ENCODE results near the gene ARPC5L. TPM values are rescaled to one million over a fixed set of nuclear protein-coding genes. Genes with fewer than 3 reads are reported as not detected.

ARPC5L gene
- total RNA-seq, 1 experiment from 2014 or later = 50.0 TPM

DNA sequence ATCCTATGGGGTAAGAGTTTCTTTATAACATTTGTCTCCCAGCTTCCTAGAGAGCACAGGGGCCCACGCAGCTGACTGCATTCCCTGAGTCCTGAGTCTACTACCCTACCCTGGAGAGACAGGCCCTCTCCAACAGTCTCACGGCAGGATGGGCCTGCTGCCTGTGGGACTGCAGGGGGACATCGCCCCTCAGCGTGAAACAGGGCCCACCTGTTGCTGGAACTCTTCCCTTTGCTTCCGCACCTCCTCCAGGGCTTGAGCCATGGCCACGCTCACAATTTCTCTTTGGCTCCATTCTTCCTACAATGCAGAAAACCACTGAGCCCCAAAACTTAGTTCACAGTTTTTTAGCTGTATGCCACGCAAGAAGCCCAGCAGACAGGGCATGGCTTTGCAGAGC, 28.2 kb downstream of the ARPC5L start:
- no peak overlapping the region for H2AFZ ChIP-seq (ENCODE audit: low read depth, low read length, poor library complexity, severe bottlenecking)
- no peak overlapping the region for H3K4me2 ChIP-seq (ENCODE audit: low read length)
- no peaks in the 10 kb centered on the region for H4K20me1 ChIP-seq (ENCODE audit: insufficient read depth)
- no peaks in the 10 kb centered on the region for H3K4me1 ChIP-seq (ENCODE audit: control insufficient read depth in 1 of 2, insufficient read depth in 2 of 2, low read length in 2 of 2)
- peaks cover 0 to 2% of the 10 kb centered on the region in 2 experiments for H3K36me3 ChIP-seq (ENCODE audit: control insufficient read depth in 1 of 2, insufficient read depth in 2 of 2, low read length in 2 of 2)
- H3K27me3 ChIP-seq (ENCODE audit: insufficient read depth, low read length) = no peaks in the 10 kb centered on the region
- POLR2A ChIA-PET = no interaction called here
- BruUV-seq (replicated peaks) = no TSS peak
- no peaks in the 10 kb centered on the region for H3K9me3 ChIP-seq (ENCODE audit: control insufficient read depth in 1 of 2, insufficient read depth in 1 of 2, low read depth in 1 of 2, low read length in 2 of 2)
- DNase-seq (ENCODE audit: low read depth, low spot score) = no peak
- TF ChIP-seq ZFX (IDR thresholded peaks at IDR 0.05) = no peak
- no peak for TF ChIP-seq POLR2A (IDR thresholded peaks at IDR 0.05; ENCODE audit: borderline replicate concordance, extremely low read depth, insufficient read depth, insufficient read length)
- TF ChIP-seq, protein P1, sequence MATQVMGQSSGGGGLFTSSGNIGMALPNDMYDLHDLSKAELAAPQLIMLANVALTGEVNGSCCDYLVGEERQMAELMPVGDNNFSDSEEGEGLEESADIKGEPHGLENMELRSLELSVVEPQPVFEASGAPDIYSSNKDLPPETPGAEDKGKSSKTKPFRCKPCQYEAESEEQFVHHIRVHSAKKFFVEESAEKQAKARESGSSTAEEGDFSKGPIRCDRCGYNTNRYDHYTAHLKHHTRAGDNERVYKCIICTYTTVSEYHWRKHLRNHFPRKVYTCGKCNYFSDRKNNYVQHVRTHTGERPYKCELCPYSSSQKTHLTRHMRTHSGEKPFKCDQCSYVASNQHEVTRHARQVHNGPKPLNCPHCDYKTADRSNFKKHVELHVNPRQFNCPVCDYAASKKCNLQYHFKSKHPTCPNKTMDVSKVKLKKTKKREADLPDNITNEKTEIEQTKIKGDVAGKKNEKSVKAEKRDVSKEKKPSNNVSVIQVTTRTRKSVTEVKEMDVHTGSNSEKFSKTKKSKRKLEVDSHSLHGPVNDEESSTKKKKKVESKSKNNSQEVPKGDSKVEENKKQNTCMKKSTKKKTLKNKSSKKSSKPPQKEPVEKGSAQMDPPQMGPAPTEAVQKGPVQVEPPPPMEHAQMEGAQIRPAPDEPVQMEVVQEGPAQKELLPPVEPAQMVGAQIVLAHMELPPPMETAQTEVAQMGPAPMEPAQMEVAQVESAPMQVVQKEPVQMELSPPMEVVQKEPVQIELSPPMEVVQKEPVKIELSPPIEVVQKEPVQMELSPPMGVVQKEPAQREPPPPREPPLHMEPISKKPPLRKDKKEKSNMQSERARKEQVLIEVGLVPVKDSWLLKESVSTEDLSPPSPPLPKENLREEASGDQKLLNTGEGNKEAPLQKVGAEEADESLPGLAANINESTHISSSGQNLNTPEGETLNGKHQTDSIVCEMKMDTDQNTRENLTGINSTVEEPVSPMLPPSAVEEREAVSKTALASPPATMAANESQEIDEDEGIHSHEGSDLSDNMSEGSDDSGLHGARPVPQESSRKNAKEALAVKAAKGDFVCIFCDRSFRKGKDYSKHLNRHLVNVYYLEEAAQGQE (IDR thresholded peaks at IDR 0.05; ENCODE audit: low read depth) = no peak
- no peak for TF ChIP-seq EZH2phosphoT487 (IDR thresholded peaks at IDR 0.05; ENCODE audit: borderline replicate concordance)
- TF ChIP-seq, protein P2, sequence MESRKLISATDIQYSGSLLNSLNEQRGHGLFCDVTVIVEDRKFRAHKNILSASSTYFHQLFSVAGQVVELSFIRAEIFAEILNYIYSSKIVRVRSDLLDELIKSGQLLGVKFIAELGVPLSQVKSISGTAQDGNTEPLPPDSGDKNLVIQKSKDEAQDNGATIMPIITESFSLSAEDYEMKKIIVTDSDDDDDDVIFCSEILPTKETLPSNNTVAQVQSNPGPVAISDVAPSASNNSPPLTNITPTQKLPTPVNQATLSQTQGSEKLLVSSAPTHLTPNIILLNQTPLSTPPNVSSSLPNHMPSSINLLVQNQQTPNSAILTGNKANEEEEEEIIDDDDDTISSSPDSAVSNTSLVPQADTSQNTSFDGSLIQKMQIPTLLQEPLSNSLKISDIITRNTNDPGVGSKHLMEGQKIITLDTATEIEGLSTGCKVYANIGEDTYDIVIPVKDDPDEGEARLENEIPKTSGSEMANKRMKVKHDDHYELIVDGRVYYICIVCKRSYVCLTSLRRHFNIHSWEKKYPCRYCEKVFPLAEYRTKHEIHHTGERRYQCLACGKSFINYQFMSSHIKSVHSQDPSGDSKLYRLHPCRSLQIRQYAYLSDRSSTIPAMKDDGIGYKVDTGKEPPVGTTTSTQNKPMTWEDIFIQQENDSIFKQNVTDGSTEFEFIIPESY (IDR thresholded peaks at IDR 0.05; ENCODE audit: extremely low read depth, insufficient replicate concordance, low read length) = no peak
- no peak for TF ChIP-seq YY1 (IDR thresholded peaks at IDR 0.05; ENCODE audit: extremely low read depth, insufficient replicate concordance, low read depth, low read length)
- TF ChIP-seq SP1 (IDR thresholded peaks at IDR 0.05; ENCODE audit: low read depth) = no peak
- TF ChIP-seq CEBPB (IDR thresholded peaks at IDR 0.05; ENCODE audit: low read depth) = no peak
- TF ChIP-seq ELF1 (IDR thresholded peaks at IDR 0.05; ENCODE audit: borderline replicate concordance, low read depth) = no peak
- RAD21 ChIA-PET (ENCODE audit: low non-redundant PET in 1 of 2, low total read pairs in 2 of 2, uncharacterized antibody in 2 of 2, unreplicated experiment in 2 of 2) = no interaction called here
- no peak overlapping the region for H3K27ac ChIP-seq (ENCODE audit: low read depth, low read length)
- no peaks in the 10 kb centered on the region for H3K9me2 ChIP-seq (ENCODE audit: insufficient read depth)
- H3K4me3 ChIP-seq (replicated peaks in 1 of 2; ENCODE audit: low read depth in 1 of 2, low read length in 2 of 2) = no peak overlapping the region
- CTCF ChIA-PET = no interaction called here
- ATAC-seq = no peak
- H3K9ac ChIP-seq (ENCODE audit: low read length) = no peak overlapping the region
- no peaks in the 10 kb centered on the region for H3K79me2 ChIP-seq (ENCODE audit: insufficient read depth, low read length)
- intact Hi-C loops (cut with micrococcal nuclease) = no loop called here

All from HCT116 (cell line).